NCI-H460 (cell line): ENCODE measurements around the gene SIAH3. TPM values are rescaled to one million over a fixed set of nuclear protein-coding genes. Genes with fewer than 3 reads are reported as not detected.

Experiments
- DNase-seq: peaks from one replicate; pipeline ENCODE4 v3.0.0-alpha.2; 2016; ENCODE audit warnings: low read depth; ENCODE audit errors: extremely low read depth
- total RNA-seq: library from RNA; depleted of rRNA; stranded (reverse); fragments of >200 nt; shearing (Covaris generic); gene quantifications from 2 replicates; pipeline ENCODE4 v1.2.3, GENCODE V29; 2014

The SIAH3 gene
- total RNA-seq, 1 experiment from 2014 or later: not detected

GRCh38 chr13:45863709-45864590 lies 12.4 kb upstream of the SIAH3 start:
- no peak for DNase-seq

GRCh38 chr13:45861322-45861721 lies 9.8 kb upstream of the SIAH3 start:
- DNase-seq: no peak

GRCh38 chr13:45860240-45860639 lies 8.7 kb upstream of the SIAH3 start:
- DNase-seq: no peak

GRCh38 chr13:45859705-45860104 lies 8.2 kb upstream of the SIAH3 start:
- no peak for DNase-seq

GRCh38 chr13:45852494-45852893 lies 941 bp upstream of the SIAH3 start:
- no peak for DNase-seq

- no peak for DNase-seq
Measured at GRCh38 chr13:45851956-45852355, 403 bp upstream of the SIAH3 start.

- no peak for DNase-seq
Measured at GRCh38 chr13:45850027-45850613, 1.4 kb downstream of the SIAH3 start.

- DNase-seq: no peak
Measured at GRCh38 chr13:45849408-45849807, 2.1 kb downstream of the SIAH3 start.

GRCh38 chr13:45847554-45848224 lies 3.9 kb downstream of the SIAH3 start:
- no peak for DNase-seq

GRCh38 chr13:45846681-45847080 lies 4.9 kb downstream of the SIAH3 start:
- no peak for DNase-seq

- DNase-seq: no peak
Measured at GRCh38 chr13:45838171-45838745, 13.3 kb downstream of the SIAH3 start.

DNA sequence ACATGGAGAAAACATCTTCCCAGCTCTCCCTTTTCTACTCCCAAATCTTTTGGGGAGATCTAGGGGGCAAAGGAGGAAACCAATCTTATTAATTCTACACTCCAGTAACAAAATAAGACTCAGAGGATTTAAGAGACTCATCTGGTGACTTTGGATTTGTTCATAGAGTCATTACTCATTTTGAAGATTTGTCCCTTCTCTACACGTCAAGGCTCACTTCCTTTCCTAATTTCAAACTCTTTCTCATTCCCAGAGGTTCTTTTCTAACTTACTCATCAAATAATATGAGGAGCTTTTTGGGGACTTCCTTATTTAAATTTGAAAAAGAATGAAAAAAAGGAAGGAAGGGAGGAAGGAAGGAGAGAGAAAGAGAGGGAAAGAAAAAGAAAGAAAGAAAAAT lies 14.4 kb downstream of the SIAH3 start:
- no peak for DNase-seq

DNA sequence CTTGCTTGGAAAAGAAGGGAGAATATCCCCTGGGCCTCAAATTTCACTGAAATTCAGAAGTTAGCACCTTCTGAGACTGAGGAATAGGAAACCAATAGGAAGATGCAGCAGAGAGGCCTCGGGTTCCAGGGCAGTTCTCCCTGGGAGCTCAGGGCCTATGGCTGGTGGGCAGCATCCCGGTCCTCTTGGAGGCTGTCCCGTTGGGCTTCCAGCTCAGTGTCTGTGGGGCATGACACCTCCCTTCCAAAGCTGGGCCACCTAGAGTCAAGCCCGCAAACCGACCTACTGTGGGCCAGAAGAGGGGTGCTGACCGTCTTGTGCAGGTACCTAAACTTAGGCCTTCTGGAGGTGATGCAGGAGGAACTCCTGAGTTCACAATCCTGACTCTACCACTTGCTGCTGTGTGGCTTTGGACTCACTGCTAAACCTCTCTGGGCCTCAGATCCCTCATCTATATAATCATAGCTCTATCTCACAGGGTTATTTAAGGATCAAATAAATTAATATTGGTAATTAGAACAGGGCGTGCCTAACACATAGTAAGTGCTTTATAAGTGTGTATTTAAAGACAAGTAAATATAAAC lies 17.1 kb downstream of the SIAH3 start:
- DNase-seq: no peak

GRCh38 chr13:45833663-45834375 lies 17.7 kb downstream of the SIAH3 start:
- DNase-seq: no peak

DNA sequence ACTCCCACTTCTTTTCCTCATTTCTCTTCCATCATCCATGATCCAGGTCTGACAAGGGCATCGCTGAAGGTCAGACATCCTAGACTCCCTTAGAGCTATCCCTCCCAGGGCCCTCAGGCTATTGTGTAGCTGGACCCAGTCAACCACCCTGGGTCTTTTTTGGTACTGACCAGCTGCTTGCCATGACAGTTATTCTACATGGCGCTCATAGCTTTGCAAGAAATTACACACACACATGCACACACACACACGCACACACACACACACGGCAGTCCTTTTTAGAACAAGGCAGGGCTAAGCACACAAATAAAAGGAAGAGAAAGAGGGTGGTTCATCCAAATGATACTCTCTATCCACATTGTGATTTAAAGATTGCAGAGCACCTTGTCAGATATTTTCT lies 18.3 kb downstream of the SIAH3 start:
- no peak for DNase-seq

DNA sequence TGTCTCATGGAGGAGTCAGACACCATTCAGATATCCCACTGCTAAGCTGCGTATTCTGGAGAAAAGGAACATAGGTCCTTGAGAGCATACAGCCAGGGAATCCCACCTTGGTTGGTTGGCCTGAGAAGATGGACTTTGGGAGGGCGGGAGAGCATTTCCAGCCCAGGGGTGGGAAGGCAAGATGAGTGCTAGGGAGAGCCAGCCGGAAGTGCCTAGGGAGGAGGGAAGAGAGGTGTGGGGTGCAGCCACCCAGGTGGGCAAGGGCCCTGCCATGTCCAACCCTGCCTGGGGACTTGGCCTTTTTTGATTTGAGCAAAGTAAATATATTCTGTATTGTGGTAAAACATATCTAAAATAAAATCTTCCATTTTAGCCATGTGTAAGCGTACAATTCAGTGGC lies 19.7 kb downstream of the SIAH3 start:
- no peak for DNase-seq

DNA sequence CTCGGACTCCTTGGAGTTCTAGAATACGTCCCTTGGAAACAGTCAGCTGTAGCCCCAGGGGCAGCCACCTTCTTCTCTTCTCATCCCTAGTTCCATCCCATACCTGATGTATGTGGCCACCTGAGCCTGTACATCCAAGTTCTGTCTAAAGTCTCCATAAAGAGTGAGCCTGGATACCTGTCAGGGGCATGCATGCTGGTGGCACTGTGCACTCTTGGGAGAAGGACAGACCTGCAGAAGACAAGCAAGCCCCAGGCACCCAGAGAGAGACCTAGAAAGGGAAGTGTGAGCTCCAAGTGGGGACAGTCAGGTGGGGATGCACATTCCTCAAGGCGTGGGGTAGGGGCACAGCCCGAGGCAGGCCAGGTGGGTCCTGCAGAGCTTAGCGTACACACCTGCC lies 21.4 kb downstream of the SIAH3 start:
- no peak for DNase-seq

DNA sequence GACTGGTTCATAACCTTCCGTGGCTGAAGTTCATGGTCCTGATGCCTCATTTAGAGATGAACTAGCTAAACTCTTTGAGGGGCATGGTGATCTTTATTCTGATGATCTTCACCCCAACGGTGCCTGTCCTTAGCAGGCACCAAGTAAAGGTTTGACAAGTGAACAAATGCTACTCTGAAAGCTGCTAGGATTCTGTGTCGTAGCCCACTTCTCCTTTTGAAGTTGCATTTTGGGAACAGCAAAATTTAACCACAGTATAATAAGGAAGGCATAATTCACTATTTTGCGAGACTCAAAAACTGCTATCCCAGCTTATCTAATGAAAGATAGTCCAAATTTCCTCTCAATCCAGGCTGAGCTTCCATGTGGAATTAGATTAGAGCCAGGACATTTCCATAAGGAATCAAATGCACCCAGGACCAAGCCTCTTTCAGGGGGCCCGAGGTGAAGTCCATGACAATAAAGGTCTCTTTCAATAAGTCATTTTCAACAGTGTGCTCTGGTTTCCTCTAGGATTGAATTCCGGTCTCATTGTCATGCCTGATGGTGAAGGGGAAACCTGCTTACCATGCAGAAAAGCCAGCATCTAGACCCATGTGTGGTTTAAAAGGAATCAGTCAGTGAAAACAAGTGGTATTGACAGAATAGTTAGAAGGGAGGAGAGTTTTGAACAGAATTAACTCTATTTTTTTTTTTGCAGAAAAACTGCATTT lies 23.1 kb downstream of the SIAH3 start:
- DNase-seq: no peak

DNA sequence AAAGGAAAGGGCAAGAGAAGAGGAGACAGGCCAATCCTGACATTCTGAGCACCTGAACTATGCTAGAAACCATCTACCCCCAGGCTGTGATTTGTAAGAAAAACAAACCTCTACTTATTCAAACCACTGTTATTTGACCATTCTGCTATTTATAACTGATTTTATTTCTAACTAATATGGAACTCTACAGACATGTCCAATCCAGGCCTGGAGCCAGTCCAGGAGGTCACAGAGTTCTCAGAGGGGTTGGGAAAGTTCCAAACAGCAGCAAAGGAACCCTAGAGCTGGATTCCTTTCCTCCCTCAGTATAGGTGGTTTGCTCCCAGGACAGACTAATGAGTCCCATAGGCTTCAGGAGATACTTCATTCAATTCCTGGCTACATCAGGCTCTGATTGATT lies 24.2 kb downstream of the SIAH3 start:
- no peak for DNase-seq

- no peak for DNase-seq
Measured at GRCh38 chr13:45826731-45827130, 24.8 kb downstream of the SIAH3 start.
